IPS-NIHi7 (cell line): ENCODE results near the gene SPPL3.

ENCODE experiments used
- DNase-seq: peaks from one replicate; pipeline ENCODE4 v3.0.0; 2012; ENCODE audit warnings: mixed read lengths; ENCODE audit errors: extremely low spot score

Gene SPPL3

GRCh38 chr12:120784804-120785203, 119.4 kb downstream of the SPPL3 start:
- DNase-seq = no peak

DNA sequence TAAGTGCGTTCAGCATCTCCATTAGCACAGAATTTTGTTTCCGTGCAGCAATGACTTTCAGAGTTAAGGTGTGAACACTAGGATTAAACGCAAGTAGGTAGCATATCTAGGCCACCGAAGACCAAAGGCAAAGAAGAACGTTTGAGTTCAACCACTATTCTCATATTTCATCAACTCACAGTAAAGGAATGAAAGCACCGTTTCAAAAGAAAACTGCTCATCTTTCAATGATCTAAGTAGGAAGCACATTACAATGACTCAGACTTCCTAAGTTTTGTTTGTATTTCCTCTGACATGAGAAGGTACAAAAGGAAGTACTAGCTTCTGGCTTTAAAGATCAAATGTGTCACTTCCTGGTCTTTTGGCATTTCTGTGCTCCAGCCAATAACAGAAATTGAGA, 121.0 kb downstream of the SPPL3 start:
- DNase-seq = no peak

DNA sequence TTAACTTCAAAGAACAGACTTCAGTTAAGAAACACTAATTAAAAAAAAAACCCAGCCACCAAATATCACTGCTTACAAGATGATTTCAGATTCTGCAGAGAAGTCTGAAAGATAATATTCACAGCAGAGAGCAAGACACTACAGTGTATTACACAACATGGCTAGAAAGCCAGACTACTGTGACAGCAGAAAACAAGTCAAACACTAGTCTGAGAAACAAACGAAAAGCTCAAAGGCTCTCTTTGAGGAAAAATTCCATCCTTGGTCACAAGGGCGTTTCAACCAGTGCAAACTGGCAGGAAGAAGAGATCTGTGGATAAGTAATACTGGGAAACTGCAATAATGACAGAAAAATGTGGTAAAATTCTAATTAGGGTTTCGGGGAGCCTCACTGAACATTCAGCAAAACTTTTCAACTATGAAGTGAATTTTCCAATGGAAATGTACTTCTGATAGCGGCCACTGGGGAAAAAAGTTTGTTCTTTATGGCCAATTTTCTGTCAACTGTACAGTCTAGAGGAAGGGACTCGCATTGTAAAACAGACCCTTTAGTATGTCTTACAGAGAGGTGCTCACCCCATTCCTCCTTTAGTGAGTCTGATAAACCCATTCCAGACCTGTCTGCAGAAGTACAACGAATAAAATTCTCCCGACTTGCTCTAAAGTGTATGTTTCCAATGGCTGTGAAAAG, 128.2 kb downstream of the SPPL3 start:
- DNase-seq = no peak

DNA sequence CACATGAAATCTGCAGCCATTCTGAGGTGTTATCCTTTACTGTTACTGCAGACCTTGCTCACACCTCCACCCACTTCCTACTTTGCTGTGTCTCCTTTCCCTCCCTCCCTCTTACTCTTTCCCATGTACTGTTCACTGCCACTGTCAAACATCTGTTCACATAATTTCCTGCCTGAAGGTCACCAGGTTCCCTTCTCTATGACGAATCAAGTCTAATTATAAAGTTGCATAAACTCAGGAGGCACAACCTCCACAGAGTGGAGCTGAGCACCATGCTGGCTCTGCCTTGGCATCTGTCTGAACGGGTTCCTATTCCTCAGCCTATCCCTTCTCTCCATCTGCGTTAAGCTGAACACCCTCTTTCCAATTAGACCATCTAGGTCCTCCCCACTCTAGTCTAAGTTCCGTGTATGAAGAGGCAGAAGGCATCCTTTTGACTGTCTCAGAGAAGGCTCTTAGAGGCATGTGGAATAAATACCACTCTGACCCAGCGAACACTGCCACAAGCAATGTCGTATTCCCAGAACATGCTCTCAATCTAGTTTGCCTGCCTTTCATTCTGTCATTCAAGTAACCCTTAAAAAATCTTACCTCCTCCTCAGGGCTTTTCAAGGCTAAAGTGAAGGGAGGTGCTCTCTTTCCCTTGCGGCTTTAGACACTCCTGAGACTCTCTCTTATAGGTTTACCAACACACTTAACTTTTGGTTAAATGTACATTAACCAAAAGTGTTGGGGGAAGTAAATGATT, 129.8 kb downstream of the SPPL3 start:
- DNase-seq = no peak

GRCh38 chr12:120771097-120771496, 133.1 kb downstream of the SPPL3 start:
- DNase-seq = no peak

DNA sequence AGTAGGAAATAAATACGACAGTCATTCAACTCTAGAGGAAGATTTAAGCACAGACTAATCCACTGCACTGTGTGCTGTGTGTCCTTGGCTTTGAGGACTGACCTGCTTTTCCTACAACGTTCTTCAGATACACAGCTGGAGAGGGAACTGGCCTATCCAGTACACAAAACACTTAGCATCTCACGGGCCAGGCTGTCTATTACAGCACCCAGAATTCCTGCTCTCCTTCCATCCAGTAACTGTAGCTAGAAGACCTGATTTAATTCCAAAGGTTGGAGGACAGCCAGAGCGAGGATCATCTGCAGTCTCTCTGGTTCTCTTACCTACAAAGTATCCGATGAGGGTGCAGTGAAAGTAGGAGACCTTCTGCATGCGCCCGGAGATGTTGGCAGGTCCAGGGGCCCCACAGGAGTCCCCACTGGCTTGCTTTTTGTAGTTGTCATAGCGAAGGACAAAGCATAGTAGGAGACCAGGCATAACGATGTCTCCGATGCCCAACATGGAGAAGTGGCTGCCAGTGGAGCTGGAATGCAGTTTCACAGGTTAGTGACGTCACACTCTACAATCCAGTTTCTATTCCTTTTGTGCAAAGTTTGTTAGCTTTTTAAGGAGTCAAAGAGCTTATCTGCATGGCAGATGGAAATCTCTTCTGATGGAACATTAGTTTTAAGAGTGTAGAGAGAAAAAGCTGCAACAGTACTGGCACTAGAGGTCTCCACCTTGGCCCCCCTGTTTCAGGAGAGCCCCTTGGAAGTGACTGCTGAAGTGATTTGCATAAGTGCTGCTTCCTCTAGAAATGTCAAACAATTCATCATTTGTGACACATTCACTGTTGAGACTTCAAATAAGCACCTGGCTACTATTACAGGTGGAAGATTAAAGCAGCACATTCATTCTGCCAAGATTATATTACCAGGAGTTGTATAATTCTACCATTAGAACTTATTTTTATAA, 136.8 kb downstream of the SPPL3 start:
- DNase-seq = no peak

DNA sequence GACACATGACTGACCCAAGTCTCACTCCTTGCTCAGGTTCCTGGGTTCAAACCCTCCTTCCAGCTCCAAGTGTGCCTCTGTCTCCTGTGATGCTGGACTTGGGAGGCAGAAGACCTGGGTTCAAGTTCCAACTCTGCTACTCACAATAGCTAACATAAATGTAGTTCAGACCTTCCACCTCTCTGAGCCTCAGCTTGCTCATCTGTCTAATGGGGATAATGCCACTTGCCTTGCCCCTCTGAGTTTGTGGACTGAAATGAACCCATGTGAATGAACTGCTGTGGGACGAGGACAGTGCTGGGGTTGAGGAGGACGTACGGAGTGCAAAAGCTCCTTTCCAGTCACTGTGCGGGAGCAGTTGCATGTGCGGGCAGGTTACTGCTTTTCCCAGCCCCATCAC, 137.6 kb downstream of the SPPL3 start:
- no peak for DNase-seq

DNA sequence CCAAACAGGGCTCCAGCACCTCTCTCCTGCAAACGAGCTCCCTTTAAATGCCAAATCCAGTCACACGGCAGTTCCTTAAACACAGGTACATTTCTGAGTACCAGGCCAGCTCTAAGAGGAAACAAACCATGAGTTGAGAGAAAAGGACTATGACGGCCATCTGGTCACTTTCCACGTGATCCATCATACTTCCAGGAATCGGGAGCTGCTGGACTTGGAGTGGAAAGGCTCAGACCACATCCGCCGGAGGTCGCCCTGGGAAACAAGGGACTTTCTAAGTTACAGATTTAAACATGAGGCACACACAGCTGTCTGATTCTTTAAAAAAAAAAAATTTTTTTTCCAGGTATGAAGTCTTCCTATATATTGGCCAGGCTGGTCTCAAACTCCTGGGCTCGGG, 139.3 kb downstream of the SPPL3 start:
- DNase-seq = no peak

GRCh38 chr12:120763250-120763649, 140.9 kb downstream of the SPPL3 start:
- DNase-seq = no peak

DNA sequence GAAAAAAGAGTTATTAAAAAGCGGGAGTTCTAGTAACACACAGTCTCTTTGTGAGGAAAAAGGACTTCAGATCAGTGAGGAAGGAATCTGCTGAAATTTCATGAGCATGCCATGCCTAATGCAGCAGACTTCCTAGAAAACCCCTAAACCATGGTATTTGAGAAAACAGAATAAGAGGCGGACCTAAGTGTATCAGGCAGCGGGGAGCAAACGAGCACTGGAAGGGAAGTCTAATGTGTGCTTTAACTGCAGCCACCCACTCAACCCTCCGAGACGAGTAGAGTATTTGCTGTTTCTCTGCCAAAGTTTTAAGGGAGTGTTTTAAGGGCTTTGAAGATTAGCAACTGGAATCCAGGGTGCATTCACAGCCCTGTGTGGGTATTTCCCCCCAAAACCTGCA, 142.1 kb downstream of the SPPL3 start:
- DNase-seq = no peak

- DNase-seq = no peak
These were observed 142.6 kb downstream of the SPPL3 start for GRCh38 chr12:120761519-120761934.

DNA sequence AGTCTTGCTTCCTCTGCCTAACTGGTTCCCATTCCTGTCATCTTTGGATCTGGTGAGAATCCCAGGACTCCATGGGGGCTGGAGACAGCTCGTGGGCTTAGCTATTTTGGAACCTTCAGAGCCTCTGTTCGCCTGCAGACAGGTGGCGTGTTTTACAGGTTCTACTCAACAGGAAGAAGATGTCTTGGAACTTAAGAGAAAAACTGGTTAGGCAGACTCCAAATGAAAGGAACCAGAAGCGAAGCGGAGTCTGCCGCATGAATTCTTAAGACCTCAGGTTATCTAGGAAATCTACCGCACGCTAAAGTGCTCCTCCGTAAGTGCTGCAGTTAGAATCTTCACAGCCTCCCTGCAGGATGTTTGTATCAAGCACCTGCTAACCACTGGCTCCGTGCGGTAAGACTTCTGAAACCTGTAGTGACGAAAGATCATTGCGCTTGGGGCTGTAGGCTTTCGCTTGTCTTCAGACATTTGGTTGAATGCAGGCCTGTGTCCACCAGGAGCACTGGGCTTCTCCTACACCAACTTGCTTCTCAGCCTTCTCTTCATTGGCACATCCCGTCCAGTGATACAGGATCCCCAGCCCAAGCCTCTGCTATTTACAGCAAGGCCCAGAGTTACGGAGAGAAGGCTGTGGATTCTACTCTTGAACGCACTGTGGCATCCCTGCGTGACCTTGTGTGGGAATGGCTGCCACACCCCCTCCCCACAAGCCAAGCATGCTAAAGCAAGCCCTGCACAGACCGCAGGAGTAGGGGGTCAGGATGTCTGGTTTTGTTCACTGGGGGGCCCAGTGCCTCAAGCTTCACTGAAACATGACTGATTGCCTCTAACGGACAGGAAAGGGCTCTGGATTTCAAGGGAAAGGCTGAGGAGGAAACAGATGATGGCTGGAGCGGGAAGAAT, 143.6 kb downstream of the SPPL3 start:
- no peak for DNase-seq

GRCh38 chr12:120759591-120760348, 144.4 kb downstream of the SPPL3 start:
- DNase-seq = no peak

GRCh38 chr12:120758798-120759590, 145.2 kb downstream of the SPPL3 start:
- no peak for DNase-seq

DNA sequence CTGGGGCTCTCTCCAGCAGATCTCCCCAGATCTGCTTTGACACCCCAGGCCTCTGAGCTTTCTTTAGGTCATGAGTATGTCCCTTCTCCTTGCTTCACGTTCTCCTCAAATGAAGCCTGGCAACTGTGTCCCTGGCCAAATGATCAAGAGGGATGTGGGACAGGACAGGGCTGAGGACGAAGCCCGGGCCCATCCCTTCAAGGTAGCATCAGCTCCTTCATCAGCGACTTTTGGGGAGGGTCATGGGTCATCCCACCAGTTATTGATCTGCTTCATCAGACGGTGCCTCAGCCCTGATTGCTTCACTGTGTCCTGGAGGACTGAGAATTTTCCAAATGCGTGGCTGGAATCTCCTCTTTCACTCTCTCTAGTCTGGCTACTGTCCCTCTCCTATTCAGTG, 146.2 kb downstream of the SPPL3 start:
- no peak for DNase-seq

- DNase-seq = no peak
These were observed 146.9 kb downstream of the SPPL3 start for GRCh38 chr12:120757226-120757742.

GRCh38 chr12:120755269-120755668, 148.9 kb downstream of the SPPL3 start:
- DNase-seq = no peak

- no peak for DNase-seq
These were observed 149.4 kb downstream of the SPPL3 start for GRCh38 chr12:120754792-120755191.

GRCh38 chr12:120751389-120751788, 152.8 kb downstream of the SPPL3 start:
- DNase-seq = no peak
